Caco-2 (cell line): Measurements from ENCODE around the gene AJAP1. TPM values are rescaled to one million over a fixed set of nuclear protein-coding genes. Genes with fewer than 3 reads are reported as not detected.

Source experiments
- BruUV-seq: library from RNA; stranded (reverse); fragments of 400-500 nt; replicated peaks from 2 replicates; lab custom pipeline; 2021; lab: Mats Ljungman, UMichigan
- CTCF ChIA-PET: fragments of 300-600 bp; sonication (Branson Sonifier 250); formaldehyde crosslinking; loops from one replicate; lab custom pipeline; 2022; ENCODE audit warnings: antibody characterized with exemption; lab: Charles Lee
- POLR2A ChIA-PET: fragments of 300-600 bp; sonication (Branson Sonifier 250); formaldehyde crosslinking; loops from one replicate; lab custom pipeline; 2022; ENCODE audit warnings: antibody characterized with exemption; lab: Charles Lee
- DNase-seq, 2 experiments: peaks; one replicate each; pipeline versions ENCODE4 v3.0.0 to v3.0.0-alpha.2; 2020 to 2022
- H3K27me3 ChIP-seq: replicated peaks from 2 replicates; pipeline ENCODE4 v1.6.0; 2011; ENCODE audit warnings: low read length; ENCODE audit not compliant: control insufficient read depth, insufficient read depth
- H3K36me3 ChIP-seq: 2 replicates; pipeline ENCODE4 v1.5.1; 2011; ENCODE audit warnings: low read length; ENCODE audit not compliant: control insufficient read depth, insufficient read depth
- H3K4me1 ChIP-seq: fragments of 250-450 bp; sonication (Bioruptor Pico); 2 replicates; pipeline ENCODE4 v1.5.1; 2020; ENCODE audit warnings: mild to moderate bottlenecking
- H3K4me3 ChIP-seq: 2 replicates; pipeline ENCODE4 v1.5.1; 2011; ENCODE audit warnings: low read depth, mild to moderate bottlenecking, control low read depth, low read length
- H3K9me3 ChIP-seq: fragments of 250-450 bp; sonication (Bioruptor Pico); 2 replicates; pipeline ENCODE4 v1.5.1; 2020; ENCODE audit warnings: mild to moderate bottlenecking, moderate library complexity
- H3K27ac Mint-ChIP-seq: one replicate; pipeline ENCODE4 v1.8.0; 2022; ENCODE audit warnings: mixed read lengths; ENCODE audit not compliant: unreplicated experiment
- H3K27me3 Mint-ChIP-seq: one replicate; pipeline ENCODE4 v1.8.0; 2022; ENCODE audit warnings: mixed read lengths; ENCODE audit not compliant: insufficient read depth, unreplicated experiment
- H3K36me3 Mint-ChIP-seq: one replicate; pipeline ENCODE4 v1.8.0; 2022; ENCODE audit warnings: mild to moderate bottlenecking, mixed read lengths; ENCODE audit not compliant: insufficient read depth, unreplicated experiment
- H3K4me1 Mint-ChIP-seq: one replicate; pipeline ENCODE4 v1.8.0; 2022; ENCODE audit warnings: low read depth, mixed read lengths; ENCODE audit not compliant: unreplicated experiment
- H3K4me3 Mint-ChIP-seq: one replicate; pipeline ENCODE4 v1.8.0; 2022; ENCODE audit warnings: mild to moderate bottlenecking, moderate library complexity, mixed read lengths; ENCODE audit not compliant: unreplicated experiment
- H3K9me3 Mint-ChIP-seq: one replicate; pipeline ENCODE4 v1.8.0; 2022; ENCODE audit warnings: mixed read lengths; ENCODE audit not compliant: unreplicated experiment
- intact Hi-C: fragments of 100-400 bp; cut with micrococcal nuclease; formaldehyde crosslinking; loops from one replicate; pipeline ENCODE4 v1.10.0; 2022; ENCODE audit not compliant: unreplicated experiment
- total RNA-seq: library from RNA; stranded (reverse); gene quantifications from 2 replicates; pipeline ENCODE4 v1.2.3, GENCODE V29; 2022
- TF ChIP-seq, protein P1 (sequence below), 2 experiments: fragments of 200-600 bp in 1 of 2; IDR thresholded peaks; 1 replicate in 1 of 2; 2 replicates in 1 of 2; pipeline versions ENCODE4 v1.5.1 to v1.8.0; 2011 to 2022; ENCODE audit warnings: antibody characterized with exemption in 1 of 2, control low read depth in 1 of 2, inconsistent platforms in 1 of 2, low read depth in 1 of 2, low read length in 1 of 2, mild to moderate bottlenecking in 1 of 2, moderate library complexity in 1 of 2; ENCODE audit not compliant: insufficient read depth in 1 of 2, severe bottlenecking in 1 of 2, unreplicated experiment in 1 of 2

Gene AJAP1
- total RNA-seq, 1 experiment from 2014 or later = not detected

DNA sequence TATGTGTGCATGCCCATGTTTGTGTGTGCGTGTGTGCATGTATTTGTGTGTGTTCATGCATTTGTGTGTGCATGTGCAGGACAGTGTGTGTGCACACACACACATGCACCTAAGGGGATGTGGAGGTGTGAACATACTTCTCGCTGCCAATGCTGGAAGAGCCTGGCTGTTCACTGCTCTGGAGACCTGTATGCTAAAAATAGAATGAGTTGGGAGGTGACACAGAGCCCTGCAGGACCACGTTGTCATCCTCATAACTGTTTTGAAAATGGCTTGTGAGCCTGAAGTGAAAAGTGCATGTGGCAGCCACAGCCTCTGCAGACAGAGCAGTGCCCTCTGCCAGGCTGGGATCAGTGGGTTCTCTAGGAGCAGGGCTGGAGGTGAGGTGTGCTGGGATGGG lies 95.8 kb downstream of the AJAP1 start:
- Histone ChIP-seq H3K27me3 (no peaks in the 10 kb centered on the region), H3K4me1 (no peaks in the 10 kb centered on the region), H3K36me3 (no peaks in the 10 kb centered on the region), H3K4me3 (no peak overlapping the region), H3K9me3 (no peaks in the 10 kb centered on the region)
- TF ChIP-seq, protein P1, sequence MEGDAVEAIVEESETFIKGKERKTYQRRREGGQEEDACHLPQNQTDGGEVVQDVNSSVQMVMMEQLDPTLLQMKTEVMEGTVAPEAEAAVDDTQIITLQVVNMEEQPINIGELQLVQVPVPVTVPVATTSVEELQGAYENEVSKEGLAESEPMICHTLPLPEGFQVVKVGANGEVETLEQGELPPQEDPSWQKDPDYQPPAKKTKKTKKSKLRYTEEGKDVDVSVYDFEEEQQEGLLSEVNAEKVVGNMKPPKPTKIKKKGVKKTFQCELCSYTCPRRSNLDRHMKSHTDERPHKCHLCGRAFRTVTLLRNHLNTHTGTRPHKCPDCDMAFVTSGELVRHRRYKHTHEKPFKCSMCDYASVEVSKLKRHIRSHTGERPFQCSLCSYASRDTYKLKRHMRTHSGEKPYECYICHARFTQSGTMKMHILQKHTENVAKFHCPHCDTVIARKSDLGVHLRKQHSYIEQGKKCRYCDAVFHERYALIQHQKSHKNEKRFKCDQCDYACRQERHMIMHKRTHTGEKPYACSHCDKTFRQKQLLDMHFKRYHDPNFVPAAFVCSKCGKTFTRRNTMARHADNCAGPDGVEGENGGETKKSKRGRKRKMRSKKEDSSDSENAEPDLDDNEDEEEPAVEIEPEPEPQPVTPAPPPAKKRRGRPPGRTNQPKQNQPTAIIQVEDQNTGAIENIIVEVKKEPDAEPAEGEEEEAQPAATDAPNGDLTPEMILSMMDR (IDR thresholded peaks at IDR 0.05; ENCODE audit: insufficient read depth in 1 of 2, low read depth in 1 of 2, low read length in 1 of 2, severe bottlenecking in 1 of 2, unreplicated experiment in 1 of 2) = no peak
- no peak overlapping the region for H3K27ac Mint-ChIP-seq
- intact Hi-C loops = no loop called here
- H3K27me3 Mint-ChIP-seq = peaks cover 5% of the 10 kb centered on the region
- no peaks in the 10 kb centered on the region for H3K4me1 Mint-ChIP-seq
- POLR2A ChIA-PET = no interaction called here
- CTCF ChIA-PET = no interaction called here
- H3K9me3 Mint-ChIP-seq = no peaks in the 10 kb centered on the region
- H3K4me3 Mint-ChIP-seq = no peak overlapping the region
- H3K36me3 Mint-ChIP-seq = no peaks in the 10 kb centered on the region
- no TSS peak for BruUV-seq
- no peak for DNase-seq

DNA sequence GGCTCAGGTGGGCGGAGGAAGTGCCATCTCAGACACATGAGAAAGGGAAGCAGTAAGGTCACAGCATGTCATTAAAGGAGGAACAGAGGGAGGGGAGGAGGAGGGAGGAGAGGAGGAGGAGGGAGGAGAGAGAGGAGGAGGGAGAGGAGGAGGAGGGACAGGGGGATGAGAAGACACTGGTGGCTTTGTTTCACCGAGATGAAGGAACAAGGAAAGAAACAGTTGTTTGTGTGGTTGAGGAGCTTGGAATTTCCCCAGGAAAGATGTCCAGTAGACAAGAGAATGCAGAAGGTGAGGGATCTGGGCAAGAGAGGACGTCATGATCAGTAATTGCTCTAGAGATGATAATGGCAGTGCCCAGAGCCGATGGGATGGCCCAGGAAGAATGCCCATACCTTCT lies 97.7 kb downstream of the AJAP1 start:
- no peak overlapping the region for H3K4me3 ChIP-seq
- no peaks in the 10 kb centered on the region for H3K9me3 Mint-ChIP-seq
- intact Hi-C loops = no loop called here
- no peak for DNase-seq
- peaks cover 5% of the 10 kb centered on the region for H3K27me3 Mint-ChIP-seq
- TF ChIP-seq, protein P1 (IDR thresholded peaks at IDR 0.05; ENCODE audit: insufficient read depth in 1 of 2, low read depth in 1 of 2, low read length in 1 of 2, severe bottlenecking in 1 of 2, unreplicated experiment in 1 of 2) = no peak
- ChIA-PET POLR2A (no interaction called here), CTCF (no interaction called here)
- no peaks in the 10 kb centered on the region for H3K4me1 Mint-ChIP-seq
- H3K36me3 ChIP-seq = no peaks in the 10 kb centered on the region
- H3K9me3 ChIP-seq = no peaks in the 10 kb centered on the region
- H3K27me3 ChIP-seq = no peaks in the 10 kb centered on the region
- no peak overlapping the region for H3K4me3 Mint-ChIP-seq
- H3K36me3 Mint-ChIP-seq = no peaks in the 10 kb centered on the region
- no TSS peak for BruUV-seq
- no peak overlapping the region for H3K27ac Mint-ChIP-seq
- H3K4me1 ChIP-seq = no peaks in the 10 kb centered on the region

DNA sequence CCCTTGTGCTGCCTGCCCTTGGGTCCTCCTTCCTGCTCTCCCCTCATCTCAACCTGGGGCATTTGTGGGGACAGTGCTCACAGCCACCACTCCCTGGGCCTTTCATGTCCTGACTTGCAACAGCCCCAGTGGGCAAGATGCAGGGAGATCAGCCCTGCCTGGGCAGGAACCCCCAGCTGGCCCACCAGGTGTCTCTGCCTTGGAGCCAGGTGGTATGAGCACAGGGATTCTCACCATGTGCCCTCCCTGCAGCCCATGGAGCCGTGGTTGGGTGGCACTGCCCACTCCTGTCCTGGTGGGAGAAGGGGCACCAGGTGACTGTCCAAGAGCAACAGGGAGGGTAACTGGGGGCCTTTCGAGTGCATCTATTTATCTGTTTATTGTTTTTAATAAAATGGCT lies 100.4 kb downstream of the AJAP1 start:
- intact Hi-C loops = no loop called here
- no peaks in the 10 kb centered on the region for H3K4me1 ChIP-seq
- H3K9me3 Mint-ChIP-seq = peaks cover 9% of the 10 kb centered on the region
- H3K27me3 Mint-ChIP-seq = no peaks in the 10 kb centered on the region
- POLR2A ChIA-PET = no interaction called here
- no peak overlapping the region for H3K4me3 ChIP-seq
- no peaks in the 10 kb centered on the region for H3K4me1 Mint-ChIP-seq
- TF ChIP-seq, protein P1 (IDR thresholded peaks at IDR 0.05; ENCODE audit: insufficient read depth in 1 of 2, low read depth in 1 of 2, low read length in 1 of 2, severe bottlenecking in 1 of 2, unreplicated experiment in 1 of 2) = no peak
- CTCF ChIA-PET = no interaction called here
- no peak overlapping the region for H3K4me3 Mint-ChIP-seq
- BruUV-seq = no TSS peak
- no peaks in the 10 kb centered on the region for H3K27me3 ChIP-seq
- no peaks in the 10 kb centered on the region for H3K36me3 ChIP-seq
- H3K27ac Mint-ChIP-seq = no peak overlapping the region
- H3K9me3 ChIP-seq = no peaks in the 10 kb centered on the region
- H3K36me3 Mint-ChIP-seq = no peaks in the 10 kb centered on the region
- DNase-seq = no peak
